HG03354 (cell line): ENCODE results near the gene CDH12.
"Not testable (repeated sequence)": the region's sequence is repeated elsewhere in the genome, so short reads cannot be mapped to it uniquely, and the experiment has no call there.

Experiments used
- ATAC-seq: cut with Tn5 transposase; IDR thresholded peaks from one replicate; pipeline ENCODE4 v1.9.1; 2021; ENCODE audit warnings: mild to moderate bottlenecking; ENCODE audit not compliant: unreplicated experiment, poor library complexity, severe bottlenecking

Gene CDH12

DNA sequence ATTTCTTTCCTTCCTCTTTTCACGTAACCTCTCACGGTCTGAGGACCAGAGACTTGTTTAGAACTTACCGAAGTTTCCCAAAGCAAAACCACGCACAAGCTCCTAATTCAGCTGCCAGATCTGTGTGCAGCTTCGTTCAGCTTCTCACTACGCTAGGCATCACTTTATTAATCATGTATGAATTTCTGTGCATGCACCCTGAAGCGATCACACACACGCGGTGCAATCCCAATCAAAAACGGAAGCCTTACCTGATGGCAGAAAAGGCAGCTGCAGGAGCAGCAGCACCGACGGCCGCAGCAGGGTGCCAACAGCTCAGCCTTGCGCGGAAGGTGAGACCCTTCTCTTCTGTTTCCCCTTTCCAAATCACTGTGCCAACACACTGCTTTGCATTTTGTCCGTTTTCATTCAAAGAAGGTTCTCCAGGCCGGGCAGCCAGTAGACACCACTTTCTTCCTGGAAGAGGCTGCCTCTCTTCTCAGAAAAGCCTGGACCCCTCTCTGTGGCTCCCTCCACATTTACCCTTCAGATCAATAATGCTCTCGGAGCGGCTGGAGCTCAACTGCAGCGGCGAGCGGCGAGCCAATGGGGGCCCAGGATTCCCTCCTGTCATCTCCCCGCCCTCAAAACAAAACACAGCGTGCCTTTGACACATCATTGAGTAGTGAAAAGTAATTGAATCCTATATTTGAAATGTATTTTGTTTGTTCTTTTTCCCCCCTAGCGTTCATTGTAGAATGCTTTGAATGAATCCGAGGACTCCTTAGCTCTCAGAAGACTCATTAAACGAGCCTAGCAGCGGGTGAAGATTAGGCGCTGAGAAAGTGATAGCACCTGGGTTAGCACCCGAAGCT lies at the start of gene CDH12:
TSS of gene CDH12 (minus strand) at position 538 of the 854 bp plus-strand sequence.
- ATAC-seq, result peak; percentile 55

GRCh38 chr5:22901885-22902284 lies 48.7 kb upstream of the CDH12 start:
- ATAC-seq, result no peak

GRCh38 chr5:22900801-22901310 lies 47.7 kb upstream of the CDH12 start:
- no peak for ATAC-seq

DNA sequence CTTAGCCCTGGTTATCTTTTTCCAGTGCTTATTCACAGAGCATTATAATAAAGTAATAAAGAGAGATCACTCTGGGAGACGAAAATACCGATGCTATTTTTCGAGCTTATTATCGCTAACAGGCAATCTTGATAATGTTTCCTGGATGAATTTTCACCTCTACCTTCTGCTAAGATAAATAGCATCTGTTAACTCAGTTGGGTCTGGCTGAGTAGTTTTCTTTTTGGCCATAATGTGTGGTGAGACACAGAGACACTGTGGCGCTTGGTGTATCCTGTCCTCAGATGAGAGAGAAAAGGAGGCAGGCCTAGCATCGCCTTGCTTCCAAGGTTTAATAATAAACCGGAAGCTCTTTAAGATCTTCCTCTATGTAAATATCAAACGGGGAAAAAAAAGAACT lies 46.2 kb upstream of the CDH12 start:
- ATAC-seq, result no peak

GRCh38 chr5:22896152-22896551 lies 43.0 kb upstream of the CDH12 start:
- no peak for ATAC-seq

DNA sequence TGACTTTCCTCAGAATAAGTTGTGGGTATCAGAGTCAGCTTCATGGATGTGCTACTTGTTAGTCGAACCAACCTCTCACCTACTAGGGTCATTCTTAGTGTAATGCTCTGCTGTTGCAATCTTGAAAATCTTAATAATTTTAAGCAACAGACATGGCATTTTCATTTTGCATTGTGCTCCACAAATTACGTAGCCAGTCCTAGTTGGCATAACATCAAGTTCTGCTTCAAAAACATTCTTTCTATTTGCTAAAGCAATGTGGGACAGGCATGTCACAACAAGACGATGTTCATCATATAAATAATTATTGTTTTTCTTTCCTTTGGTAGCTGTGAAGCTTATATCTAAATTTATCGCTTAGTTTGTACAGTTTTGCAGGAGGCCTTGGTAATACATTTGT lies 39.3 kb upstream of the CDH12 start:
- ATAC-seq, result no peak

GRCh38 chr5:22889720-22890119 lies 36.6 kb upstream of the CDH12 start:
- no peak for ATAC-seq

DNA sequence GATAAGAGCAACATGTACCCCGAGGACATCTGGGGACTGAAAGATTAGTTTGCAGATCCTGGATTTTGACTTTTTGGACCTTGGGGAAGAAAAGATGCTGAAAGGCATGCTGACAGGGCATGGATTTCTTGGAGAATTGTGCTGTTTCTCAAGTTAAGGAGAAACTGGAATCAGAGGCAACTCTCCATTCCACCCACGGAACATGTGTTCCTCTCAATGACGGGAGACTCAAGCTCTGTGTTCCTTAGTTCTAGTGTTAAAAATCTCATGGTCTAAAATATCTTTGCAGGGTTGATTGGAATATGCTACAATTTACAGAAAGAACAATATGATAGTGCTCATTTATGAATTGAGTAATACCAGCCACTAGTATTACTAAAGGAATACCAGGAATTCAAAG lies 34.4 kb upstream of the CDH12 start:
- ATAC-seq, result no peak

DNA sequence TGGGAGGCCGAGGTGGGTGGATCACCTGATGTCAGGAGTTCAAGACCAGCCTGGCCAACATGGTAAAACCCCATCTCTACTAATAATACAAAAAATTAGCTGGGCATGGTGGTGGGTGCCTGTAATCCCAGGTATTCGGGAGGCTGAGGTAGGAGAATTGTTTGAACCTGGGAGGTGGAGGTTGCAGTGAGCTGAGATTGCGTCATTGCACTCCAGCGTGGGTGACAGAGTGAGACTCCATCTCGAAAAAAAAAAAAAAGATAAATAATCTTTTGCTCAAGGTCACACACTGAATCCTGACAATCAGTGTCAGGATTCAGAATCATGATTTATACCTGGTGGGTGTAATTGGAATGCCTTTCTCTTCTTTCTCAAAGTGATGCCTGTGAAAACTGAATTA lies 5.8 kb upstream of the CDH12 start:
- not testable (repeated sequence) for ATAC-seq

DNA sequence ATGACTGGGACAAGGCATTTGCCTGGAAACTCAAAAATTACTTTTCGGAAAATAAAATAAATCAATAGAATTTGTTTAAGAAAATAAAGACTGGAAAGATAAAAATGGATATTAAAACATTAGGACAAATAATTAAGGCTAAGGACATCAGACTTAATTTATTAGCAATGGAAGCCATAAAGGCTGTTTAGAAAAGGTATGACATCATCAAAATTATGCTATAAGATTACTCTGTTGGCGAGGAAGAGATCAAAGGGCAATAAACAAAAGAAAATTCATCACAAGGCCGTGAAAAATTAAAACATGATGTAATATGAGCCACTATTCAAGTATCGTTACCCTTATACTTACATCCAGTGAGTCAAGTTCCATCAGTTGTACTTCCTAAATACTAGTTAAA lies 2.7 kb upstream of the CDH12 start:
- no peak for ATAC-seq

GRCh38 chr5:22850981-22851380 lies 2.2 kb downstream of the CDH12 start:
- no peak for ATAC-seq

GRCh38 chr5:22846693-22847092 lies 6.5 kb downstream of the CDH12 start:
- no peak for ATAC-seq

DNA sequence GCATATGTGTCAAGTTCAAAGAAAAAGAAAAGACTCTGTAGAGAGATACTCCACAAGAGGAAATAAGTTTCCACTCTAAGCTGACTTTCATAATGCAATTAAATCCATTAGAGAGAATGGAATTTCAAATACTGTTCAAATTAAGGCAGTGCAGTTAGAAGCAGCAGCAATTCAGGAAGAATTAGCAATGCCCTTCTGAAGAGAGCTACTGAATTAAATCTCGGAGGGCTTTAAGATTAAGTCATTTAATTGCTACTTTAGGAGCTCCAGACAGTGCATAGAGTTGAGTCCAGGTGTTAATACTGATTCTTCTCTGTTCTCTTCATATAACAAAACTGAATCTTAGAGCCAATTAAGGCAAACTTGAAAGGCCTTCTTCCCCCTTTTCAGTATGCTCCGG lies 8.5 kb downstream of the CDH12 start:
- no peak for ATAC-seq

DNA sequence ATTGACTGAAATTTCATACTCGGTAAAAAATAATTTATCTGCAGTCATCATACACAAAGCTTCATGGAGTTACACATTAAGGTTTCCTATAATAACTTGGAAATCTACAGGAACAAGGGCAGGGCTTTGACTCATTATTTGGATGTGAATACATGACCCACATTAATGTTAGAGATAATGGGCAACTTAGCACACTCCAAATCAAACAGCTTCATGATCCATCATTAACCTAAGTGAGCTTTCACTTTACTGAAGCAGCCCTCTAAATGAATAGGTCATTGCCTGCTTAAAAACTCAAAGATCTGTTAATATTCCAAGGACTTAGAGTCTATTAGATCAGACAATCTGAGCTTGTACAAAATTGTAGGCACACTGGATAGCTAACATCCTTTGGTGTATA lies 9.0 kb downstream of the CDH12 start:
- no peak for ATAC-seq

DNA sequence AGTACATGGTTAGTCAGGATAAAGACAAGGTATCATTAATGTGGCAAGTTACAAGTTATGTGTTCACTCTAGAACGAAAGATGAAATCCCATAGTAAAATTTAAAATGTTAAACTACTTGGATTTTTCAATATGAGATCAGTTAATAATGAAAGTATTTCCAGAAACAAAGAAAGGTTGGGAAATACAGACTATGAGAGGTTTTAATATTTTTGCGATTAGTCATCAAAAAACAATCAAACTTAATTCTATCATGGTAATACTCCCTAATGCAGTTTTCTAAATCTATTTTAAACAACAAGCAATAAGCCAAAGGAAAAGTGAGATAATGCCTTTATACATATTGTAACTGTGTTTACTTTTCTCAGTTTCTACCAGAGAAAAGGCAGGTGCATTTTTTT lies 10.6 kb downstream of the CDH12 start:
- no peak for ATAC-seq

- no peak for ATAC-seq
These were observed 15.3 kb downstream of the CDH12 start for GRCh38 chr5:22837803-22838202.

- ATAC-seq, result no peak
These were observed 17.5 kb downstream of the CDH12 start for GRCh38 chr5:22835686-22836085.

- no peak for ATAC-seq
These were observed 59.7 kb downstream of the CDH12 start for GRCh38 chr5:22793463-22793862.

GRCh38 chr5:22787807-22788206 lies 65.3 kb downstream of the CDH12 start:
- no peak for ATAC-seq

DNA sequence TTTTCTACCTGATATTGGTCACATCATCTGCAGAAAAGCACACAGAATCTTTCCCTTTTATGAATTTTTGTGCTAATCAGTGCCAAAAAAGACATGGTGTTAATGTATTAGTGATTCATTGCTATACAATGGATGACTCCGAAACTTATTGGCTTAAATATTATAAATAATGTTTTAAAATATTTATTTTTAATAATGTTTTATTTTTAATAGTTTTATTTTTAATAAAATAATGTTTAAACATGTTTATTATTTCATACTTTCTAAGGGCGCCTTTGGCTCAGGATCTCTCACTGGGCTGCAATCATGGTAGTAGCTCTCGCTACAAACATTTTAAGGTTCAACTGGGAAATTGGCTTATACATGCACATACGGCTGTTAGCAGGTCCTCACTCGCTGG lies 65.7 kb downstream of the CDH12 start:
- ATAC-seq, result no peak

- no peak for ATAC-seq
These were observed 72.4 kb downstream of the CDH12 start for GRCh38 chr5:22780756-22781155.

GRCh38 chr5:22779499-22779898 lies 73.6 kb downstream of the CDH12 start:
- no peak for ATAC-seq
